HG03469 (cell line): ENCODE measurements around the gene APIP.

ENCODE experiments used
- ATAC-seq: cut with Tn5 transposase; IDR thresholded peaks from one replicate; pipeline ENCODE4 v1.9.1; 2021; ENCODE audit warnings: mild to moderate bottlenecking, moderate library complexity, moderate number of reproducible peaks; ENCODE audit not compliant: unreplicated experiment

The APIP gene

DNA sequence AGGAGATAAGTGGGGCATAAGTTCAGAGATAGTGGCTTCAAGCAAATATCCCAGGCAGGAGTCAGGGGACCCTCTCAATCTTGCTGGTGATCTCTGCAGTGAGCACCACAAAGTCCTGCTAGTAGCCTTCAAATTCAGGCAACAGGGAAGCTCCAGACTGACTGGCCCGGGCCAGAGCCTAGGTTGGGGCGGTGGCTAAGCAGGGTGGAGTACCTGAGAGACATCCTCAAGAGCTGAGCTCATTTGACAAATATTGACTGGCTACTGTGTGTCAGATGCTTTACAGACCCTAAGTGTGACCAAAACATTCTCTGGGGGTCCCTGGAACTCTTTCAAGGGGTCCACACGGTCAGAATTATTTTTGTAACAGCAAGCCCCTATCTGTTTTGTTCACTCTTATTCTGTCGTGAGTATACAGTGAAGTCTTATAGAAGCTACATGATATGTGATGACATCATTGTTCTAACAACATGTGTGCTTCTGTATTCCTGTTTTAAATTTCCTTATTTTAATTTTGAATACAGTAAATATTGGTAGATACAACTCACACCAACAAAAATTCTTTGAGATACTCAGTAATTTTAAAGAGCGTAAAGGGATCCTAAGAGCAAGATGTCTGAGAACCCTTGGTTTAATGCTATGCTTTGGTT, 71.6 kb downstream of the APIP start:
- no peak for ATAC-seq

DNA sequence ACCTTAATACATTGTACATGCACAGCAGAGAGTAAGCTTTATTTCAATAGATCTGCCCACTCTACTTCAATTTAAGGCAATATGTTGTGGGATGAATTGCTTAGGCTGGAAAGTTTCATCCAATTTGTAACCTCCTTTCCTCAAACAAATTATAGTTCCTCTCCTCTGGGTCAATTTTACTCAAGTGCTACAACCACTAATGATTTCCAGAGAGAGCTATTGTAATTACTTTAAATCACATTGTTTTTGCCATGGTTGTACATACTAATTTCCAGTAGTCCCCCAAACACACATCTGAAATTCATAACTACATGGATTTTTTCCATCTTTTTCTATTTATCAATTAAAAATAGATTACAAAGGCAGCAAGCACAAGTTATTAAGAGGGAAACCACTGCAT, 72.9 kb downstream of the APIP start:
- no peak for ATAC-seq

DNA sequence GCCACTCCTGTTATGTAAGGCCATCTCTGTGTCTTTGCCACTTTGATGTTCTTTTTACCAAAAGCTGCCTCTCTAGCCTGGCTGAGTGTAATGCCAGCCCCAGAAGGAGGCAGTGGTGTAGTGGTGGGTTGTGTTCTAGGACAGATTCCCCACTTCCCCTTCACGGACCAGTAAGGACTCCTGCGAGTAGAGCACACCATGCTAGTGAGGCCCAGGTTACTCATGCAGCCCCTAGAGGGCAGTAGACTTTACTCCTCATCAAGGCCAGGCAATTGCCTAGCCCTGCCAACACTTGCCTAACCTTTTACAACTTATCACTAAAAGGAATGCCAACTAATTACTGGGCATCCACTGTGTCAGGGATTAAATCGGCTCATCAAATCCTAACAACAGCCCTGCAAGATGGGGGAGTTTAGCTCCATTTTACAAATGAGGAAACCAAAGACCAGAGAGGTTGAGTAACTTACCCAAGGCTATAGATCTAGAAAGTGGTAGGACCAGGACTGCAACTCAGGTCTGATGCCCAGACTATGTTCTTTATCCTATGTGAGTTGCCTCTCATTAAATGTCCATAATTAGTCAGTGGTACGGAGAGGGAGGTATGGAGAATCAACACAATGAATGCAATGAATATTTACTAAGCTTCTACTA, 75.3 kb downstream of the APIP start:
- ATAC-seq: peak; percentile 76

DNA sequence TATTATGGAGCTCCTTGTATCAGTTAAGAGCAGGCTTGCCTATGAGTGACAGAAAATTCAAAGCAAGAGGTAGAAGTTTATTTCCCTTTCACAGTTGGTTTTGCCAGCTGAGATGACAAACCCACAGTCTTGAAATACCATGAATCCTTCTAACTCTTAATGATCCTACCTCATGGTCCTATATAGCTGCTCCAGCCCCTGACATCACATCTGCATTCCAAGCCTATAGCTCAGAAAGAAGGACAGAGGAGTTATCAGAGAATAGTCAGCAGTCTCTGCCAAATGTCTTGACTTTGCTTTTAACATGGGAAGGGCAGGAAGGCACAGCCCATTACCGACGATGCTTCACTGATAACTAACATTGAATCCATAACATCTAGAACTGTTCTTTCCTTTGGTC, 76.2 kb downstream of the APIP start:
- no peak for ATAC-seq

DNA sequence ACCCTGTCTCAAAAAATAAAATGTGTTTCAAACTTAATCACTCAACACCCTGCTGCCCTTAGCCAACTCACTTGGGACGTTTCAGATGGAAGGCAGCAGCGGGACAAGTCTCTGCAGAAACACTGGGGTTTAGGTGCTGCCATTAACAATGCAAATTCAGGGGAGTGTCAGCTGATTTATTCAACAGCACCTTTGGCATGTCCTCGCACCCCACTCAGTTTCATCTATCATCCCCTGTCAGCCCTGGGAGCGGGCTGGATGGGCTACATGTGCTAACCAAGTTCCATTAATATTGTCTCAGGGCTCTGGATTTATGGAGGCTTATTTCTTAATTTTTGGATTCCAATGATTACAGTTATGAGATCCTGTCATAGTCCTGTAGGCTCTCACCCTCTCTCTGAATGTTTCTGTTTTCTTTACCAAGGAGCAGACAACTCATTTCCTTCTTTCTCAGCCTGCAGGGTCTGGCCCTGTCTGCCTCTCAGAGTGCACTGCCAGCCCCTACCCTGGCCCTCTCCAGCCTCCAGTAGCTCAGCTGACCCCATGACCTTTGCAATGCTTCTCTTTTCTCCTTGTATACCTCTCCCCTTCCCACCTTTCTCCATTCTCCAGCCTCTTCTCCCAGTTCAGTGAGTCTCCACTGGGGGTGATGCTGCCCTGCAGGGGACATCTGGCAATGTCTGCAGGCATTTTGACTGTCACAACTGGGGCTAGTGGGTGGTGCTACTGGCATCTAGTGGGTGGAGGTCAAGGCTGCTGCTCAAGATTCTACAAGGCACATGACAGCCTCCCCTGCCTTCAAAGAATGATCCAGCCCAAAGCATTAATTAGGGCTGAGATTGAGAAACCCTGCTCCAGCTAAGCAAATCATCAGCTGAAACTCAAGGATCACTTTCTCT, 79.0 kb downstream of the APIP start:
- no peak for ATAC-seq

DNA sequence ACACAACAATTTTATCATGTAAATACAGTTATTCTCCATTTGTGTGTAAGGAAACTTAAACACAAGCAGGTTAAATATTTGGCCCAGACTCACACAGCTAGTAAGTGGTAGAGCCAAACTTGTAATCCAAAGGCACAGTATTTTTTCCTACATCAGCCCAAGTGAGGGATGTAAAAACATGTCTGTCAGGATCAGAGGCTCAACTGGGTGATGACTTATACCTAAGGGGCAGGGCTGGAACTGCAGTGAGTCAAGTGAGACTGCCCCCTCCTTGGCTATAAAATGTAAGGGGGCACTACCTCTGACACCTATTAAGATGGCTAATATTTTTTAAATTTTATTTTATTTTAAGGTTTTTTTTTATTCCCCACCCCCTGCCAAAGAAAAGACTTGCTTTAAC, 82.6 kb downstream of the APIP start:
- ATAC-seq: no peak
